BLaER1 treated with 17β-estradiol and CSF1 and Interleukin-3, amounts not matched to agents 10 nM and 100 nM (cell line): ENCODE data around the gene GFRA3.
A peak's percentile ranks its signal among the peaks of the same experiment; 100 is the strongest.

Experiments
- H3K27ac ChIP-seq, 11 experiments: shearing (Covaris generic); formaldehyde crosslinking; 2 replicates each; pipeline ENCODE4 v1.8.1; 2022
- H3K27me3 ChIP-seq, 11 experiments: shearing (Covaris generic); formaldehyde crosslinking; 2 replicates each; pipeline ENCODE4 v1.8.1; 2022
- H3K36me3 ChIP-seq, 11 experiments: shearing (Covaris generic); formaldehyde crosslinking; 2 replicates each; pipeline ENCODE4 v1.8.1; 2022
- H3K4me1 ChIP-seq, 10 experiments: shearing (Covaris generic); formaldehyde crosslinking; 2 replicates each; pipeline ENCODE4 v1.8.1; 2022
- H3K4me2 ChIP-seq, 11 experiments: shearing (Covaris generic); formaldehyde crosslinking; 2 replicates each; pipeline ENCODE4 v1.8.1; 2022
- H3K4me3 ChIP-seq, 10 experiments: shearing (Covaris generic); formaldehyde crosslinking; 2 replicates each; pipeline ENCODE4 v1.8.1; 2022
- H3K9ac ChIP-seq, 11 experiments: shearing (Covaris generic); formaldehyde crosslinking; 2 replicates each; pipeline ENCODE4 v1.8.1; 2022
- H3K9me3 ChIP-seq, 11 experiments: shearing (Covaris generic); formaldehyde crosslinking; replicated peaks in 1 of 11; 2 replicates each; pipeline ENCODE4 v1.8.1; 2022
- H4K20me1 ChIP-seq, 11 experiments: shearing (Covaris generic); formaldehyde crosslinking; 2 replicates each; pipeline ENCODE4 v1.8.1; 2022
- Cebpa-rat ChIP-seq, 11 experiments: shearing (Covaris generic); IDR thresholded peaks; 2 replicates each; pipeline ENCODE4 v1.8.1; 2022

GFRA3 gene

GRCh38 chr5:138223532-138223931 is 50.9 kb downstream of the GFRA3 start:
- Histone ChIP-seq H3K36me3 (no peaks in the 10 kb centered on the region), H4K20me1 (no peaks in the 10 kb centered on the region), H3K4me3 (no peak overlapping the region), H3K27me3 (peaks cover 0 to 8% (median 0%) of the 10 kb centered on the region in 11 experiments; a peak in 1 of 22 replicates), H3K4me2 (no peak overlapping the region), H3K9me3 (peaks cover 11 to 26% (median 24%) of the 10 kb centered on the region in 11 experiments), H3K27ac (no peak overlapping the region), H3K9ac (no peak overlapping the region), H3K4me1 (no peaks in the 10 kb centered on the region)
- TF ChIP-seq Cebpa-rat (IDR thresholded peaks at IDR 0.05), result no peak

DNA sequence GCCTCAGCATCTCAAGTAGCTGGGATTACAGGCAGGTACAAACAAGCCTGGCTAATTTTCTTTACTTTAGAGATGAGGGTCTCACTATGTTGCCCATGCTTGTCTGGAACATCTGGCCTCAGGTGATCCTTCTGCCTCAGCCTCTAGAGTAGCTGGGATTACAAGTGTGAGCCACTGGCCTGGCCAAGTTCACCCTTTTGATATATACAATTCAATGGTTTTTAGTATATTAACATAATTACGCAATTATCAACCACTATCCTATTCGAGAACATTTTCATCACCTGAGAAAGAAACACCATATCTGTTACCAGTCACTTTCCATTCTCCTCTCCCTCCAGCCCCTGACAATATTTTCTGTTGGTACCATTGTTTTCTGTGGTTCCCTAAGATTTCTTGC is 57.6 kb downstream of the GFRA3 start:
- H3K9ac ChIP-seq, result no peak overlapping the region
- H3K27ac ChIP-seq, result no peak overlapping the region
- peaks cover 7 to 17% (median 14%) of the 10 kb centered on the region in 10 experiments for H3K4me1 ChIP-seq
- no peaks in the 10 kb centered on the region for H4K20me1 ChIP-seq
- H3K4me2 ChIP-seq, result no peak overlapping the region
- H3K36me3 ChIP-seq, result peaks cover 0 to 3% (median 0%) of the 10 kb centered on the region in 11 experiments; a peak in 1 of 22 replicates
- no peaks in the 10 kb centered on the region for H3K27me3 ChIP-seq
- H3K9me3 ChIP-seq, result peaks cover 0 to 9% (median 7%) of the 10 kb centered on the region in 11 experiments; a peak in 7 of 22 replicates
- peak in 6 of 11 experiments; percentile 19 to 73 (median 43); a peak in 6 of 22 replicates for TF ChIP-seq Cebpa-rat (IDR thresholded peaks at IDR 0.05)
- no peak overlapping the region for H3K4me3 ChIP-seq

DNA sequence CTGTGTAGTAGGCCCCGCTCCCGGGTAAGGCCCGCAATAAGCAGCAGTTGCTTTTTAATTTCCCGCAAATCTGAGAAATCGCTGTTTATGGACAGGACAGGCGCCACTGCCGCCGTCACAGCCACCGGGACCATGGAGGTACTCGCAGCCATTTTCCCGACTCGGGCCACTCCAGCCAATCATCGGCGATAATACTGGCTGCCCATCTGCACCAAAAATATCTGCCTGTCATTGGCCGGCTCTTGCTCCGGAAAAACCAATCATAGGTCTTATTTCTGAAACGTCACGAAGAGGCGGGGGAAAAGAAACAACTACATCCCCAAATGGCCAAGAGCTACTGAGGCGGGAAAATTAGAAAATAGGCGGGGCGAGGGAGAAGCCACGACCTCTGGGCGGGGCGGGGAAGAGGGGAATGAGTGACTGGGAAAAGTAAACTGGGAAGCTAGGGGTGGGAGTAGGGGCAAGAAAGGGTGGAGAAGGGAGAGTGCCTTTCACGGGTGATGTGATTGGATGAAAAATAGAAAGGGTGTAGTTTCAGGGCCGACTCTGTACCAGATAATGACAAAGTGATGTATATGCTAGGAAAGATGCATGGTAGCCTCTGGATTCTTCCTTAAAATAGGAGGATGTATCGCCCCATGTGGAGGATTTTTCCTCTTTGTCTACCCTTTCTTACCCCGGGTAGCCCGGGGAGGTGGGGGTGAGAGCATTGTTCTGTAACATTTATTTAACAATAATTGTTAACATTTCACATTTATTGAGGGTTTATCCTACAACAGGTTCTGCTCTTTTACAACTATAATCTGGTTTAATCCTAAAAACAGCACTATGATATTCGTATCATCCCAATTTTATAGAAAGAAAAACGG is 61.0 kb downstream of the GFRA3 start, which contains the start of gene CDC23:
Gene CDC23 (minus strand): TSS at position 163 of the 869 bp plus-strand sequence. CDS start 11 bp downstream, at position 152.
- Histone ChIP-seq H3K36me3 (peaks cover 7 to 37% (median 32%) of the 10 kb centered on the region in 11 experiments), H3K9ac (peak within 1 kb of the TSS; percentile 84 to 98 (median 92)), H3K27me3 (no peaks in the 10 kb centered on the region), H3K4me1 (peaks cover 15 to 25% (median 23%) of the 10 kb centered on the region in 10 experiments), H3K4me3 (peak within 1 kb of the TSS; percentile 79 to 99 (median 96)), H3K4me2 (peak within 1 kb of the TSS; percentile 84 to 96 (median 91)), H3K27ac (peak within 1 kb of the TSS; percentile 76 to 92 (median 86); a peak in 21 of 22 replicates), H4K20me1 (peaks cover 0 to 11% (median under 1%) of the 10 kb centered on the region in 11 experiments; a peak in 8 of 22 replicates), H3K9me3 (no peaks in the 10 kb centered on the region)
- no peak for TF ChIP-seq Cebpa-rat (IDR thresholded peaks at IDR 0.05)

GRCh38 chr5:138212828-138213160 is 61.6 kb downstream of the GFRA3 start:
- no peak for TF ChIP-seq Cebpa-rat (IDR thresholded peaks at IDR 0.05)
- Histone ChIP-seq H3K4me2 (peak overlapping the region; percentile 84 to 96 (median 91)), H3K36me3 (peaks cover 13 to 43% (median 38%) of the 10 kb centered on the region in 11 experiments), H3K4me1 (peaks cover 15 to 25% (median 23%) of the 10 kb centered on the region in 10 experiments), H3K9ac (peak overlapping the region; percentile 84 to 98 (median 92)), H3K27ac (peak overlapping the region; percentile 76 to 92 (median 86); a peak in 21 of 22 replicates), H3K9me3 (no peaks in the 10 kb centered on the region), H4K20me1 (peaks cover 0 to 14% (median 6%) of the 10 kb centered on the region in 11 experiments; a peak in 10 of 22 replicates), H3K27me3 (no peaks in the 10 kb centered on the region), H3K4me3 (peak overlapping the region; percentile 79 to 99 (median 96))

DNA sequence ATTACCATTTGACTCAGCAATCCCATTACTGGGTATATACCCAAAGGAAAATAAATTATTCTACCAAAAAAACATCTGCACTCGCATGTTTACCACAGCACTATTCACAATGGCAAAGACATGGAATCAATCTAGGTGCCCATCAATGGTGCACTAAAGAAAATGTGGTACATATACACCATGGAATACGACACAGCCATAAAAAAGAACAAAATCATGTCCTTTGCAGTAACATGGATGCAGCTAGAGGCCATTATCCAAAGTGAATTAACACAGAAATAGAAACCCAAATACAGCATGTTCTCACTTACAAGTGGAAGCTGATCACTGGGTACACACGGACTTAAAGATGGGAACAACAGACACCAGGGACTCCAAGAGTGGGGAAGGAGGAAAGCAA is 63.4 kb downstream of the GFRA3 start:
- Histone ChIP-seq H3K9me3 (no peaks in the 10 kb centered on the region), H3K27me3 (no peaks in the 10 kb centered on the region), H3K9ac (no peak overlapping the region), H4K20me1 (peaks cover 0 to 18% (median 9%) of the 10 kb centered on the region in 11 experiments; a peak in 11 of 22 replicates), H3K4me2 (peak overlapping the region in 9 of 11 experiments; percentile 10 to 96 (median 91); a peak in 12 of 22 replicates), H3K4me3 (no peak overlapping the region), H3K4me1 (peaks cover 15 to 25% (median 23%) of the 10 kb centered on the region in 10 experiments), H3K36me3 (peaks cover 30 to 61% (median 54%) of the 10 kb centered on the region in 11 experiments), H3K27ac (no peak overlapping the region)
- no peak for TF ChIP-seq Cebpa-rat (IDR thresholded peaks at IDR 0.05)
